RWPE2 (cell line): ENCODE measurements around the gene C1QTNF7.

Experiments used
- ATAC-seq: fragments of 200-7000 bp; cut with Tn5 transposase; 3 replicates; pipeline ENCODE4 v1.9.1; 2021; ENCODE audit warnings: low read depth
- DNase-seq: peaks from one replicate; pipeline ENCODE4 v3.0.0-alpha.2; 2020; ENCODE audit warnings: low spot score
- H3K27ac ChIP-seq: fragments of 450-650 bp; 2 replicates; pipeline ENCODE4 v1.5.1; 2017; ENCODE audit warnings: mild to moderate bottlenecking; ENCODE audit not compliant: poor library complexity, severe bottlenecking
- H3K27me3 ChIP-seq: fragments of 250-450 bp; sonication (Bioruptor Pico); 2 replicates; pipeline ENCODE4 v1.5.1; 2021; ENCODE audit warnings: mild to moderate bottlenecking, moderate library complexity; ENCODE audit not compliant: insufficient read depth, poor library complexity, severe bottlenecking
- H3K36me3 ChIP-seq: fragments of 250-450 bp; sonication (Bioruptor Pico); 2 replicates; pipeline ENCODE4 v1.5.1; 2020; ENCODE audit warnings: low read depth, mild to moderate bottlenecking, moderate library complexity
- H3K4me1 ChIP-seq: fragments of 250-450 bp; sonication (Bioruptor Pico); 2 replicates; pipeline ENCODE4 v1.5.1; 2021; ENCODE audit warnings: mild to moderate bottlenecking, moderate library complexity; ENCODE audit not compliant: insufficient read depth, poor library complexity, severe bottlenecking
- H3K4me3 ChIP-seq: fragments of 250-450 bp; sonication (Bioruptor Pico); 2 replicates; pipeline ENCODE4 v1.5.1; 2021; ENCODE audit warnings: mild to moderate bottlenecking, moderate library complexity; ENCODE audit not compliant: severe bottlenecking
- H3K9me3 ChIP-seq: fragments of 250-450 bp; sonication (Bioruptor Pico); 2 replicates; pipeline ENCODE4 v1.5.1; 2021; ENCODE audit warnings: mild to moderate bottlenecking, moderate library complexity; ENCODE audit not compliant: severe bottlenecking
- CTCF ChIP-seq: fragments of 450-650 bp; IDR thresholded peaks from one replicate; pipeline ENCODE4 v1.5.1; 2017; ENCODE audit warnings: mild to moderate bottlenecking, moderate library complexity; ENCODE audit not compliant: poor library complexity, severe bottlenecking

The C1QTNF7 gene

DNA sequence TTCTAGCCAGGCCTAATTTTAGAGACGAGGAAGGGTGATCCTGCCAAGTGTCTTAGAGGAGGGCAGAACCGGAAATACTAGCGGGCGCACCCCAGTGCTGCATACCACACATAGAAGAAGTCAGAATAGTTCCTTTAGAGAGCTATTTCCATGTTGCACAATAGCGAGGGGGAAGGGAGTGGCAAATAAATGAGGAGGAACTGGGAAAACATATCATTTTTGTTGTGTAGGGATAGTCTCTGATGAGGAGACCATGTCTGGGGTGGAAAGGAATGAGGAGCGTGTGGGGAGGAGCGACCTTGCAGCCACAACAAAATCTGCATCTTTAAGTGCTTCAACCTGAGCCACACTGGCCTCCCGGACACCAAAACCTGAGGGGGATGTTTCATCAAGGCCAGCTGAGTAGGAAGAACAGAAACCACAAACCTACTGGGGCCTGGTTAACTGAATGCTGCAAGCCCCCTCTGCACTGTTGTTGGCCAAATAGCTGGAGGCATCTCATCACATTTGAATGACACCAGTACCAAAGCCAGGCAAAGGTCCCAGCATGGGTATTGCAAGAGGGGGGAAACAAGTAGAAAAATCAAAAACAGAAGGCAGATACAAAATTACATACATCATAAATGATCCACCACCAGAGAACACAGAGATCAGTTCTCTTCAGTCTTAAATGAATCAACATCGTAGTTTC is 26.7 kb upstream of the C1QTNF7 start:
- peak; percentile 92 for ATAC-seq
- Histone ChIP-seq H3K4me3 (no peak overlapping the region), H3K36me3 (no peaks in the 10 kb centered on the region), H3K4me1 (peaks cover 46% of the 10 kb centered on the region), H3K9me3 (no peaks in the 10 kb centered on the region), H3K27me3 (no peaks in the 10 kb centered on the region), H3K27ac (peak overlapping the region; percentile 74)
- DNase-seq = peak; percentile 80
- no peak for TF ChIP-seq CTCF

- DNase-seq (no peak), ATAC-seq (peak; percentile 54)
- Histone ChIP-seq H3K27me3 (no peaks in the 10 kb centered on the region), H3K9me3 (no peaks in the 10 kb centered on the region), H3K36me3 (no peaks in the 10 kb centered on the region), H3K27ac (peak overlapping the region; percentile 74), H3K4me3 (no peak overlapping the region), H3K4me1 (peaks cover 46% of the 10 kb centered on the region)
- TF ChIP-seq CTCF = no peak
Observed at GRCh38 chr4:15402146-15402545, 25.7 kb upstream of the C1QTNF7 start.

DNA sequence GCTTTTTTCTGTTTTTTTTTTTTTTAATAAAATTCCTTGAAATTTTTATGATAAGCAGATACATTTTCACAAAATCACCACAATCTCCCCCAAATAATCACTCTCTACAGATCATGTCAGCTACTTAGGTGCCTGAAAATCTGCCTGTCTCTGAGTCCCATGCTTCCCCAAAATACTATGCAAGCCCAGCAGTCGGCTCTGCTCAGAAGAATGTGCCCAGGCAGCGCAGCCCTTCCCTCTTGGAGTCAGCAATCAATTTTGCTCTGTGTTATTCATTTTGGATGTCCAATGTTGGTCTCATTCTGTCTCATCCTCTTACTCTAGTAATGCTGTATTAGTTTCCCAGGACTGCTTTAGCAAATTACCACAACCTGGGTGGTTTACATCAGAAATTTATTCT is 24.9 kb upstream of the C1QTNF7 start:
- Histone ChIP-seq H3K27ac (peak overlapping the region; percentile 74), H3K36me3 (no peaks in the 10 kb centered on the region), H3K9me3 (no peaks in the 10 kb centered on the region), H3K4me3 (no peak overlapping the region), H3K27me3 (no peaks in the 10 kb centered on the region), H3K4me1 (peaks cover 42% of the 10 kb centered on the region)
- DNase-seq (no peak), ATAC-seq (no peak)
- TF ChIP-seq CTCF = no peak

GRCh38 chr4:15405018-15405417 is 22.8 kb upstream of the C1QTNF7 start:
- no peak for TF ChIP-seq CTCF
- Histone ChIP-seq H3K36me3 (no peaks in the 10 kb centered on the region), H3K4me3 (no peak overlapping the region), H3K9me3 (no peaks in the 10 kb centered on the region), H3K27me3 (no peaks in the 10 kb centered on the region), H3K4me1 (peaks cover 27% of the 10 kb centered on the region), H3K27ac (no peak overlapping the region)
- DNase-seq (no peak), ATAC-seq (no peak)

GRCh38 chr4:15410750-15411149 is 17.1 kb upstream of the C1QTNF7 start:
- no peak overlapping the region for H3K4me3 ChIP-seq
- ATAC-seq = no peak
- TF ChIP-seq CTCF = no peak
- H3K9me3 ChIP-seq = no peaks in the 10 kb centered on the region
- no peaks in the 10 kb centered on the region for H3K36me3 ChIP-seq
- H3K4me1 ChIP-seq = no peaks in the 10 kb centered on the region
- H3K27me3 ChIP-seq = no peaks in the 10 kb centered on the region
- DNase-seq = no peak
- no peak overlapping the region for H3K27ac ChIP-seq
